ENCODE results near the gene IKZF1.
"Not testable (repeated sequence)": the region's sequence is repeated elsewhere in the genome, so short reads cannot be mapped to it uniquely, and the experiment has no call there.

The IKZF1 gene

GRCh38 chr7:50335230-50335794 lies 30.8 kb downstream of the IKZF1 start:
- DNase-seq = no peak

GRCh38 chr7:50335795-50336754 lies 31.6 kb downstream of the IKZF1 start:
- DNase-seq = no peak

- DNase-seq = no peak
These were observed 32.6 kb downstream of the IKZF1 start for GRCh38 chr7:50336894-50337703.

- not testable (repeated sequence) for DNase-seq
These were observed 35.0 kb downstream of the IKZF1 start for GRCh38 chr7:50339472-50339871.

- DNase-seq = no peak
These were observed 35.5 kb downstream of the IKZF1 start for GRCh38 chr7:50339990-50340500.

GRCh38 chr7:50341724-50342123 lies 37.2 kb downstream of the IKZF1 start:
- DNase-seq = no peak

GRCh38 chr7:50342616-50343114 lies 38.1 kb downstream of the IKZF1 start:
- no peak for DNase-seq

GRCh38 chr7:50346545-50347497 lies 42.3 kb downstream of the IKZF1 start:
- DNase-seq = no peak

- DNase-seq = no peak
These were observed 43.2 kb downstream of the IKZF1 start for GRCh38 chr7:50347693-50348092.

- DNase-seq = no peak
These were observed 44.1 kb downstream of the IKZF1 start for GRCh38 chr7:50348469-50349162.

GRCh38 chr7:50349399-50349798 lies 44.9 kb downstream of the IKZF1 start:
- DNase-seq = no peak

- DNase-seq = no peak
These were observed 45.7 kb downstream of the IKZF1 start for GRCh38 chr7:50349963-50350944.

- no peak for DNase-seq
These were observed 46.8 kb downstream of the IKZF1 start for GRCh38 chr7:50351267-50351666.

GRCh38 chr7:50352282-50352681 lies 47.8 kb downstream of the IKZF1 start:
- DNase-seq = no peak

- no peak for DNase-seq
These were observed 48.2 kb downstream of the IKZF1 start for GRCh38 chr7:50352751-50353150.

GRCh38 chr7:50353201-50353600 lies 48.7 kb downstream of the IKZF1 start:
- no peak for DNase-seq

- no peak for DNase-seq
These were observed 49.5 kb downstream of the IKZF1 start for GRCh38 chr7:50353894-50354595.

GRCh38 chr7:50355817-50356178 lies 51.3 kb downstream of the IKZF1 start:
- DNase-seq = no peak

GRCh38 chr7:50356212-50356944 lies 51.9 kb downstream of the IKZF1 start:
- no peak for DNase-seq
